ENCODE results near the gene KCNK18.

DNA sequence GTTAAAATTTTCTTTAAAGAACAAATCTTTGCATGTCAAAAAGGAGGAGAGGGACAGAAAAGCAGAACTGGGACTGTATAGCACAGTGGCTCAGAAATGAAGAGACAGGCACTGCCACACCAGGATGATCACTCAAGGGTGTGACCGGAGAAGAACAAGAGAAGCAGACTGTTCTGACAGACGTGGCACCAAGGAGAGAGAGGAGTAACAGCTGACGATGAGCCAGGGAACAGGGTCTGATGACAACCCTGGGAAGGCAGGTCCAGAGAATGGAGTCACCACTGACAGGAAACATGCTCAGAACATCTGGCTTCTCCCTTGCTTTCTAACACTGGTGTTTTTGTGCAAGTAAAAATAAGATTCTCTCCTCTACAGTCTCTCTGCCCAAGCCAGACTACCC, 44.6 kb upstream of the KCNK18 start:
- TF ChIP-seq YY1 (IDR thresholded peaks at IDR 0.05; ENCODE audit: low read depth) (no peak), RAD21 (IDR thresholded peaks at IDR 0.05; ENCODE audit: low read depth) (no peak), EP300 (IDR thresholded peaks at IDR 0.05; ENCODE audit: borderline replicate concordance) (no peak), CREB1 (IDR thresholded peaks at IDR 0.05; ENCODE audit: low read depth) (no peak), NFIC (IDR thresholded peaks at IDR 0.05) (no peak), CEBPB (IDR thresholded peaks at IDR 0.05) (no peak), TAF1 (IDR thresholded peaks at IDR 0.05; ENCODE audit: low read depth) (no peak), TEAD4 (IDR thresholded peaks at IDR 0.05) (no peak)
- TF ChIP-seq, protein P1, sequence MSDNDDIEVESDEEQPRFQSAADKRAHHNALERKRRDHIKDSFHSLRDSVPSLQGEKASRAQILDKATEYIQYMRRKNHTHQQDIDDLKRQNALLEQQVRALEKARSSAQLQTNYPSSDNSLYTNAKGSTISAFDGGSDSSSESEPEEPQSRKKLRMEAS (IDR thresholded peaks at IDR 0.05), result no peak
- TF ChIP-seq, protein P2, sequence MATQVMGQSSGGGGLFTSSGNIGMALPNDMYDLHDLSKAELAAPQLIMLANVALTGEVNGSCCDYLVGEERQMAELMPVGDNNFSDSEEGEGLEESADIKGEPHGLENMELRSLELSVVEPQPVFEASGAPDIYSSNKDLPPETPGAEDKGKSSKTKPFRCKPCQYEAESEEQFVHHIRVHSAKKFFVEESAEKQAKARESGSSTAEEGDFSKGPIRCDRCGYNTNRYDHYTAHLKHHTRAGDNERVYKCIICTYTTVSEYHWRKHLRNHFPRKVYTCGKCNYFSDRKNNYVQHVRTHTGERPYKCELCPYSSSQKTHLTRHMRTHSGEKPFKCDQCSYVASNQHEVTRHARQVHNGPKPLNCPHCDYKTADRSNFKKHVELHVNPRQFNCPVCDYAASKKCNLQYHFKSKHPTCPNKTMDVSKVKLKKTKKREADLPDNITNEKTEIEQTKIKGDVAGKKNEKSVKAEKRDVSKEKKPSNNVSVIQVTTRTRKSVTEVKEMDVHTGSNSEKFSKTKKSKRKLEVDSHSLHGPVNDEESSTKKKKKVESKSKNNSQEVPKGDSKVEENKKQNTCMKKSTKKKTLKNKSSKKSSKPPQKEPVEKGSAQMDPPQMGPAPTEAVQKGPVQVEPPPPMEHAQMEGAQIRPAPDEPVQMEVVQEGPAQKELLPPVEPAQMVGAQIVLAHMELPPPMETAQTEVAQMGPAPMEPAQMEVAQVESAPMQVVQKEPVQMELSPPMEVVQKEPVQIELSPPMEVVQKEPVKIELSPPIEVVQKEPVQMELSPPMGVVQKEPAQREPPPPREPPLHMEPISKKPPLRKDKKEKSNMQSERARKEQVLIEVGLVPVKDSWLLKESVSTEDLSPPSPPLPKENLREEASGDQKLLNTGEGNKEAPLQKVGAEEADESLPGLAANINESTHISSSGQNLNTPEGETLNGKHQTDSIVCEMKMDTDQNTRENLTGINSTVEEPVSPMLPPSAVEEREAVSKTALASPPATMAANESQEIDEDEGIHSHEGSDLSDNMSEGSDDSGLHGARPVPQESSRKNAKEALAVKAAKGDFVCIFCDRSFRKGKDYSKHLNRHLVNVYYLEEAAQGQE (IDR thresholded peaks at IDR 0.05; ENCODE audit: low read depth), result no peak
- TF ChIP-seq, protein P3, sequence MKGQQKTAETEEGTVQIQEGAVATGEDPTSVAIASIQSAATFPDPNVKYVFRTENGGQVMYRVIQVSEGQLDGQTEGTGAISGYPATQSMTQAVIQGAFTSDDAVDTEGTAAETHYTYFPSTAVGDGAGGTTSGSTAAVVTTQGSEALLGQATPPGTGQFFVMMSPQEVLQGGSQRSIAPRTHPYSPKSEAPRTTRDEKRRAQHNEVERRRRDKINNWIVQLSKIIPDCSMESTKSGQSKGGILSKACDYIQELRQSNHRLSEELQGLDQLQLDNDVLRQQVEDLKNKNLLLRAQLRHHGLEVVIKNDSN (IDR thresholded peaks at IDR 0.05), result no peak

Data from Ishikawa (cell line).